ENCODE measurements around the gene KASH5.
"Not testable (repeated sequence)": the region's sequence is repeated elsewhere in the genome, so short reads cannot be mapped to it uniquely, and the experiment has no call there.

KASH5 gene

GRCh38 chr19:49439836-49440235 lies 51.8 kb downstream of the KASH5 start:
- no peak for DNase-seq

- no peak for DNase-seq
These were observed 52.6 kb downstream of the KASH5 start for GRCh38 chr19:49440439-49441209.

GRCh38 chr19:49441210-49441959 lies 53.3 kb downstream of the KASH5 start, which contains the start of gene SLC17A7:
SLC17A7 (minus strand) TSS chr19:49441527; CDS start chr19:49441379, 148 bp downstream.
- DNase-seq = no peak

GRCh38 chr19:49441960-49442350 lies 53.9 kb downstream of the KASH5 start:
- no peak for DNase-seq

- no peak for DNase-seq
These were observed 54.3 kb downstream of the KASH5 start for GRCh38 chr19:49442354-49442753.

GRCh38 chr19:49442771-49443365 lies 54.8 kb downstream of the KASH5 start:
- peak; percentile 93 for DNase-seq

- DNase-seq = peak; percentile 95
These were observed 55.5 kb downstream of the KASH5 start for GRCh38 chr19:49443366-49444099.

- DNase-seq = not testable (repeated sequence)
These were observed 56.2 kb downstream of the KASH5 start for GRCh38 chr19:49444100-49444700.

- DNase-seq = no peak
These were observed 57.9 kb downstream of the KASH5 start for GRCh38 chr19:49445997-49446396.

GRCh38 chr19:49447485-49448431 lies 59.7 kb downstream of the KASH5 start:
- DNase-seq = peak; percentile 47

GRCh38 chr19:49448432-49448786 lies 60.4 kb downstream of the KASH5 start:
- DNase-seq = no peak

GRCh38 chr19:49450405-49450804 lies 62.4 kb downstream of the KASH5 start:
- DNase-seq = no peak

GRCh38 chr19:49451430-49452181 lies 63.6 kb downstream of the KASH5 start, which contains the start of gene PIH1D1:
PIH1D1 (minus strand) TSS chr19:49451814; CDS start chr19:49451574, 240 bp downstream.
- peak; percentile 100 for DNase-seq

- peak; percentile 98 for DNase-seq
These were observed 65.1 kb downstream of the KASH5 start, which contains the start of gene ALDH16A1 for GRCh38 chr19:49453013-49453756. ALDH16A1 (plus strand) TSS chr19:49453225; CDS start chr19:49453332, 107 bp downstream.

- DNase-seq = no peak
These were observed 65.8 kb downstream of the KASH5 start for GRCh38 chr19:49453757-49454240.

GRCh38 chr19:49455773-49456172 lies 67.7 kb downstream of the KASH5 start:
- DNase-seq = no peak

GRCh38 chr19:49456326-49456725 lies 68.3 kb downstream of the KASH5 start:
- no peak for DNase-seq

GRCh38 chr19:49458567-49458903 lies 70.5 kb downstream of the KASH5 start:
- DNase-seq = no peak

- no peak for DNase-seq
These were observed 71.3 kb downstream of the KASH5 start for GRCh38 chr19:49459388-49459787.

Measured in fibroblast of skin of scalp (primary cell).